ENCODE results near the gene ESRRA. TPM values are rescaled to one million over a fixed set of nuclear protein-coding genes. Genes with fewer than 3 reads are reported as not detected.

The ESRRA gene
- 35.4 and 38.3 TPM in 2 replicates for total RNA-seq

DNA sequence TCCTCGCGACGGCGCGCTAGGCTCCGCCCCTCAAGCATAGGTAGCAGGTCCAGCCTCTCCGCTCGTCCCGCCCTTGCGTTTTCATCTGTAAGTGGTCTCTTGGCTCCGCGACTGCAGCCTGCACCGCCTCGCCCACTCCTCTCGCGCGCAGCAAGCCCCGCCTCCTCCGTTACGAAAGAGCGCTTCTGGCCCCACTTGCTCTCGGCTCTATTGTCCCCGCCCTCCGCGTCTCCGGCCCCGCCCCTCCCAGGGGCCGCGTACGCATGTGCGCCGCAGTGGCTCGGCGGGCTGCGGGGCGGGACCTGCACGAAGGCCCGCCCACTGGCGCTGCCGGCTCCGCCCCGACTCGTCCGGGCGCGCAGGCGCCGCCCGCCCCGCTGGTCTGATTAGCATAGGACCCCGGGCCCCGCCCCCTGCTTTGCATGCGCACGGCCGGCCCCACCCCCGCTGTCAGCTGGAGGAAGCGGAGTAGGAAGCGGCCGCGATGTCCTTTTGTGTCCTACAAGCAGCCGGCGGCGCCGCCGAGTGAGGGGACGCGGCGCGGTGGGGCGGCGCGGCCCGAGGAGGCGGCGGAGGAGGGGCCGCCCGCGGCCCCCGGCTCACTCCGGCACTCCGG lies at the start of gene ESRRA:
Gene ESRRA (plus strand): TSS at position 450 of the 616 bp plus-strand sequence. CDS start 1,656 bp downstream, outside the sequence.

GRCh38 chr11:64284048-64284961 lies 21.0 kb upstream of the ESRRA start, which contains the start of gene BAD:
Gene BAD, minus strand, starts transcription at chr11:64284665. Its CDS starts 297 bp downstream, at chr11:64284368.

DNA sequence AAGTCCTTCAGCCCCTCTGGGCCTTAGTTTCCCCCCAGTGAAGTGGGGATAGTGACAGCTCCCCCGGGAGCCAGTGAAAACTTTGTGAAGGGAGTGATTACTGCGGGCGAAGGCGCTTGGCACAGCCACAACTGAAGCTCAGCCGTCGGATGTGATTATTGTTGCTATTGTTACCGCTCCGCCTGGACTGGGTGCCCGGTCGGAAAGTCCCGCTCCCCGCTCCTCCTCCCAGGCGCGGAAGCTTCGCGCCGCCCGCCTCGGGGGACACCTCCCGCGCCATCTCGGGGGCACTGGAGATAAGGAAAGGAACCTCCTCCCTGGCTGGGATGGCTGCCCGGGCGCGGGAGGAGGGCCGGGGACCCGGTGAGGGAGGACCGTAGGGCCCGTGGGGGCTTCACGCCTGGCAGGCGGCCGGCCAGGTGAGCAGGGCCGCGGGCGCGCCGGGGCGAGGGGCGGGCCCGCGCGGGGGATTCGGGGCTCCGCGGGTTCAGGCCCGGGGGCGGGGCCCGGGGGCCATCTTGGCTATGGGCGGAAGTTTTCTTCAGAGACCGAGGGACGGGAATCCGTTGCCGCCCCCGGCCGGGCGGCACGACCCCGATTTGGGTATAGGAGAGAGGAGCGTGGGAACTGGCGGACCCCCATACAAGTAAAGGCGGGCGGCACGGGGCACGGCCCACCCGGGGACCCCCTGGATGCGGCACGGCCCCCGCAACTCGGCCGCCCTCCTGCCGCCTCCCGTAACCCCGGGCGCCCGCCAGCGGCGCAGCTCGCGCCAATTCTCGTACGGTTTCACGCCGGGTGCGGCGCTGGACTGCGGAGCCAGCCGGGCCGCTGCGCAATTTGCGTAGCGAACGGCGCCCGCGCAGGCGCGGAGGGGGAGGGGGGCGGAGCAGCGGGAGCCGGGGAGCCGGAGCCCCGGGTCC lies 20.1 kb upstream of the ESRRA start, which contains the start of gene GPR137:
Gene GPR137 (plus strand): TSS at position 887 of the 923 bp plus-strand sequence. CDS start 677 bp downstream, outside the sequence.

DNA sequence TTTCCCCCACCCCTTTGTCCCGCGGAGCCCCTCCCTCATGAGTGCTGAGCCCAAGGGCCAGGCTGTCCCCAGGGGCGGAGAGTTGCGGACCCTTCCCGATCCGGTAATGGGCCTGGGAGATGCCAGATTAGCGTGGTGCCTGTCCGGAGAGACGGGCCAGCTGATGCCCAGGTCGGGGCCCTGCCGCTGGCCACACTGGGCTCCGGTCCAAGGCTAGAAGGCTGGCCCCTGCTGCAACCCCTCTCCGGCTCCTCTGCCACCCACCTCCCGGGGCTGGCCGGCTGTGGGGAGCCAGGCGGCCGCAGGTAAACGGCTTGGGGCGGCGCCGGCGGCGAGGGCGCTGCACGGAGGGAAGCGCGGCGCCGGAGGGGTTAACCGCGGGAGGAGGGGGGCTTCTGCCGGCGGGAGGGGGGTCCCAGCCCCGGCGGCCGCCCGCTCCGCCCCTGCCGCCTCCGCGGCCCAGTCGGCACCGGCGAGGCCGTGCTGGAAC lies 14.0 kb upstream of the ESRRA start, which contains the start of gene KCNK4:
Gene KCNK4 (plus strand): TSS at position 41 of the 490 bp plus-strand sequence. CDS start 1,717 bp downstream, outside the sequence.

DNA sequence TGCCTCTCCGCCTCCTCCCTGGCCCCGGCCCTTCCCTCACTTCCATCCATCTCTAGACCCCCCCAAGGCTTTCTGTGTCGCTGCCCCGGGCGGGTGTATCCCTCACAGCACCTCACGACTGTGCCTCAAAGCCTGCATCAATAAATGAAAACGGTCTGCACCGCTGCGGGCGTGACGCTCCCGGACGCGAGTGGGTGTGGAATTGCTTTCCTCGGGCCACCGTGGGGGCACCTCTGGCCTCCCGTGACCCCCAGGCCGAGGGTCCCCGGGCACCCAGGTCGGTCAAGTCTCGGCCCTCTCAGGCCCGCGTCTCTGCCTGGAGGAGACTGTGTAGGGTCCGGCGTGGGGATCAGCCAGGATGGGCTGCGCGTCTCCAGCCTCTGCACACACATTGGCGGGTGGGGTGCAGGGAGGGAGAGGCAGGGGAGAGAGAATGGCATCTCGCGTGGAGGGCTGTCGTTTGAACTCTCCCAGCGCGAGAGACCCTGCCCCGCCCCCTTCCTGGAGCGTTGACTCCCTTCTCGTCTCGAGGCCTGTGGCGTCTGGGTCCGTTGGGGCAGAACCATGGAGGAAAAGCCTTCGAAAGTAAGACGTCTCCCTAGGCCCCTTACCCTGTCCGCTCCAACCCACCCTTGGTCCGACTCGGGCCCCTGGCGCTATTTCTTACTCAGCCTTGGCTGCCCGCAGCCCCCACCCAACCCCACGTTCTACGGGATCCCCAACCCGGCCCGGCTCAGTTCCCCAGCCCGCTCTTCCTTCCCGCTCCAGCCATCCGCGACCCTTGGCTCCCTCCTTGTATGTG lies 5.3 kb upstream of the ESRRA start, which contains the start of gene CATSPERZ:
Gene CATSPERZ (plus strand): TSS at position 512 of the 802 bp plus-strand sequence. CDS start 53 bp downstream, at position 565.

DNA sequence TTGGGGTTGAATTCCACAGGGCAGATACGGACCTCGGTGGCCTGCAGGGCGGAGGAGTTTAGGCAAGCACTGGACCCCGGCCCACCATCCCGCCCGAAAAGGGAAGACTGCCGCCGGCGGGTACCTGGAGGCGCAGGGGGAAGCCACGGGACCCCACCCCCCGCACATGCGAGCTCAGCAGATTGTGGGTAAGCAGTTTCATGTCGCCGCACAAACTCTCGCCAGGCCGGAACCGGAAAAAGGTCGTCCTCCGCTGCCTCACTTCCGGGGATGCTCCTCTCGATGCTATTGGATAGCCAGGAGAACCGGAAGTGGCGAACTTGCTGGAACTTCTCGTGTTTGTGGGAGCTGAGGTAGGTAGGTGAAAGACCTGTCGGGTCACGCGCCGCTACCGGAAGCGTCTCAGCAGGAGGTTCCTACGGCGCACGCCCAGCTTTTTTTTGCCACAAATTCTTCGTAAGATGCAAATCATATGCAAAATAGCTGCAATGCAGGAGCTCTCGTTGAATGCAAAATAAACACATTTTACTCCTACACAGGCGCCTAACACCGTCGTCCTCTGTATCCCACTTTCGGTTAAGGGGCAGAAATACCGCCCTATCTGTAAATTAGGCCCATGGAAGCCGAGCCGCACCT lies 12.1 kb downstream of the ESRRA start, which contains the start of gene TRMT112:
Gene TRMT112 (minus strand): TSS at position 235 of the 636 bp plus-strand sequence. CDS start 33 bp downstream, at position 202.

GRCh38 chr11:64317961-64318765 lies 12.8 kb downstream of the ESRRA start, which contains the start of gene PRDX5:
Gene PRDX5, plus strand, starts transcription at chr11:64318121. Its CDS starts 95 bp downstream, at chr11:64318216.

DNA sequence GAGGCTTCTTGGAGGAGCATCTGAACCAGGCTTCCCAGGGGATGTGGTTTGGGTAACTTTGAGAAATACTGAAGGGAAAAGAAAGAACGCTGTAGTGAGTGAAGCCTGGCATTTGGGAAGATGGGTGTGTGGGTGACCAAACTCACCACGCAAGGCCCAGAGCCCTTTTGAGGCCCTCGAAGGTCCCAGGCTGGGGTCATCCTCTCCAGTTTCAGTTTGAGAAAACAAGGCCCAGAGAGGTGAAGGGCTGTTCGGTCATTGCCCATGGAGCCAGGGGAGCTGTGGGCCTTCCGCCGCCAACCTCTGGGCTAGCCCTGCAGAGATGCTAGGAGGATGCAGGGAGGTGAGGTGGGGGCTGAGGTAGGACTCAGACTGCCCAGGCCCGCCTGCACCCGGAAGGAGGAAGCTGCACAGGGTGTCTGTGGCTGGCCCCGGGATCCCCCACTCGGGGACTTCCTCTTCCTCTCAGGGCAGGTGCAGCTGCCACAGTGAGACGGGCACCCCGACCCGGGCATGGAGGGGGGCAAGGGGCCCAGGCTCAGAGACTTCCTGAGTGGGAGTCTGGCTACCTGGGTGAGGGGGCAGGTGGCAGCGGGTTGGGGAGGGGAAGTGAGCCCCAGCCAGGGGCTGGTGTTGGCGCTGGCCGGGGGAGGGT lies 34.6 kb downstream of the ESRRA start, which contains the start of gene CCDC88B:
Gene CCDC88B (plus strand): TSS at position 451 of the 655 bp plus-strand sequence. CDS start 63 bp downstream, at position 514.

DNA sequence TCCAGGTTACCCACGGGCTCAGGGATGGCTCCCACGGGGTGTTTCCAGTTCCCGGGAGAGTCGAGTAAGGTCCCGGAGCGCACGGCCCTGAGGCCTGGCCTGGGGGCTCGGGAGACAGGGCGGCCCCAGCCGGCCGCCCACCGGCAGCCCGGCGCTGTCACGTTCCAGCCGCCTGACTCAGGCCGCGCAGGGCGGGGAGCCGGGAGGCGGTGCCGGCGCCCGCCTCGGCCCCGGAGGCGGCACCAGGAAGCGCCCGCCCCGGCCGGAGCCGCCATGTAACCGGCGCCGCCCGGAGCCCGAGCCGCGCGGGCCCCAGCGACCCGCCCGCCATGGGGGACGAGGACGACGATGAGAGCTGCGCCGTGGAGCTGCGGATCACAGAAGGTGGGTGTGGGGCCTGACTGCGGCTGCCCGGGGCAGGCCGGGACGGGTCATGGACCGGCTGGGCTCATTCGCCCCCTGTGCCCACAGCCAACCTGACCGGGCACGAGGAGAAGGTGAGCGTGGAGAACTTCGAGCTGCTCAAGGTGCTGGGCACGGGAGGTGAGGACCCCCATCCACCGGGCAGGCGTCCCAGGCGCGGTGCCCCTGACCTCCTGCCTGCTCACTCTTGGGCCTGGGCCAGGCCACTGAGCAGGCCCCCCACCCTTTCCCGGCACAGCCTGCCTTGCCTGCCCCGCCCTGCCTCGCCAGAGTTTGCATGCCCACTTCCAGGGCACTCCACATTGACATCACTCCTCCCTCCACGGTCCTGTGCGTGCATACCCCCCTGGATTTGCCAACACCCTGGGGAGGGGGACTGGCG lies 53.8 kb downstream of the ESRRA start, which contains the start of gene RPS6KA4:
Gene RPS6KA4 (plus strand): TSS at position 256 of the 805 bp plus-strand sequence. CDS start 74 bp downstream, at position 330.

Other genes with a start within 250 kb of the ESRRA start
- 18.4 and 41.7 TPM in 2 replicates for gene MACROD1, start 139.4 kb upstream of the ESRRA start, total RNA-seq
- gene STIP1, start 119.4 kb upstream of the ESRRA start, total RNA-seq, result 138 and 185 TPM in 2 replicates
- 3.6 and 8.5 TPM in 2 replicates for gene FERMT3, start 98.8 kb upstream of the ESRRA start, total RNA-seq
- 64.4 and 82.9 TPM in 2 replicates for gene TRPT1, start 79.3 kb upstream of the ESRRA start, total RNA-seq
- gene NUDT22, start 79.2 kb upstream of the ESRRA start, total RNA-seq, result 39.0 and 63.1 TPM in 2 replicates
- gene DNAJC4, start 75.0 kb upstream of the ESRRA start, total RNA-seq, result 18.0 and 40.4 TPM in 2 replicates
- gene VEGFB, start 70.9 kb upstream of the ESRRA start, total RNA-seq, result 48.2 and 62.8 TPM in 2 replicates
- 33.4 and 79.1 TPM in 2 replicates for gene FKBP2, start 64.4 kb upstream of the ESRRA start, total RNA-seq
- gene PPP1R14B, start 58.6 kb upstream of the ESRRA start, total RNA-seq, result 78.9 and 300 TPM in 2 replicates
- gene PLCB3, start 54.0 kb upstream of the ESRRA start, total RNA-seq, result 22.6 and 29.1 TPM in 2 replicates
- gene BAD, start 20.9 kb upstream of the ESRRA start, total RNA-seq, result 106 and 169 TPM in 2 replicates
- gene GPR137, start 19.7 kb upstream of the ESRRA start, total RNA-seq, result 20.8 and 33.3 TPM in 2 replicates
- not detected in 2 replicates for gene KCNK4, start 14.2 kb upstream of the ESRRA start, total RNA-seq
- not detected in 2 replicates for gene CATSPERZ, start 5.2 kb upstream of the ESRRA start, total RNA-seq
- gene TRMT112, start 12.0 kb downstream of the ESRRA start, total RNA-seq, result 318 and 364 TPM in 2 replicates
- 293 and 486 TPM in 2 replicates for gene PRDX5, start 12.6 kb downstream of the ESRRA start, total RNA-seq
- gene CCDC88B, start 34.7 kb downstream of the ESRRA start, total RNA-seq, result 1.0 and 1.8 TPM in 2 replicates
- gene RPS6KA4, start 53.6 kb downstream of the ESRRA start, total RNA-seq, result 23.2 and 38.4 TPM in 2 replicates

Measured in epithelial cell of alveolus of lung (primary cell).